Colonic mucosa (tissue), 4 donors: Measurements from ENCODE around the gene CRISPLD2. TPM values are rescaled to one million over a fixed set of nuclear protein-coding genes. Genes with fewer than 3 reads are reported as not detected.

Source experiments
- DNase-seq: peaks from one replicate; pipeline ENCODE4 v3.0.0-alpha.2; 2020
- H3K27ac ChIP-seq: fragments of 200-600 bp; one replicate; pipeline ENCODE4 v1.8.0; 2021
- H3K27me3 ChIP-seq: fragments of 200-600 bp; one replicate; pipeline ENCODE4 v1.8.0; 2021
- H3K36me3 ChIP-seq: fragments of 200-600 bp; one replicate; pipeline ENCODE4 v1.8.0; 2021
- H3K4me1 ChIP-seq: fragments of 200-600 bp; one replicate; pipeline ENCODE4 v1.8.0; 2021; ENCODE audit warnings: mild to moderate bottlenecking
- H3K4me3 ChIP-seq: fragments of 200-600 bp; one replicate; pipeline ENCODE4 v1.8.0; 2021
- H3K9ac ChIP-seq, 2 donors: one replicate each; pipeline ENCODE4 v1.7.0; 2013; ENCODE audit warnings: control low read depth in 2 of 2, low read depth in 2 of 2, low read length in 2 of 2
- H3K9me3 ChIP-seq: fragments of 200-600 bp; one replicate; pipeline ENCODE4 v1.8.0; 2021
- CTCF ChIP-seq: fragments of 200-600 bp; IDR thresholded peaks from one replicate; pipeline ENCODE4 v1.8.0; 2022; ENCODE audit warnings: antibody characterized with exemption, mild to moderate bottlenecking
- intact Hi-C: fragments of 100-400 bp; cut with DNase I; formaldehyde crosslinking; loops from one replicate; pipeline ENCODE4 v1.14.1; 2022
- total RNA-seq, 2 donors: library from RNA; stranded (reverse); fragmentation: NEBNext Ultra II Directional in 1 of 2; extraction: Animal tissue kit (Norgen Biotek cat#: 25700) in 1 of 2; gene quantifications; one replicate each; pipeline ENCODE4 v1.2.1, GENCODE V29; 2021
- donor health status: healthy.
- donor health status: DM: no; HTN: no; CAD: no.
- donor health status: DM: no; HTN: no; CAD: no.

Gene CRISPLD2
- total RNA-seq, 2 donors from 2014 or later = 10.4 to 37.9 TPM

- Histone ChIP-seq H3K27ac (no peak overlapping the region), H3K9me3 (no peaks in the 10 kb centered on the region), H3K27me3 (no peaks in the 10 kb centered on the region), H3K4me1 (no peaks in the 10 kb centered on the region), H3K9ac (no peak overlapping the region), H3K36me3 (no peaks in the 10 kb centered on the region), H3K4me3 (no peak overlapping the region)
- no peak for TF ChIP-seq CTCF
- intact Hi-C loops = no loop called here
- DNase-seq = no peak
These were observed 69.3 kb downstream of the CRISPLD2 start for GRCh38 chr16:84889066-84889465.

- Histone ChIP-seq H3K9ac (no peak overlapping the region), H3K27ac (no peak overlapping the region), H3K9me3 (no peaks in the 10 kb centered on the region), H3K4me1 (no peaks in the 10 kb centered on the region), H3K27me3 (no peaks in the 10 kb centered on the region), H3K4me3 (no peak overlapping the region), H3K36me3 (no peaks in the 10 kb centered on the region)
- intact Hi-C loops = no loop called here
- DNase-seq = no peak
- TF ChIP-seq CTCF = no peak
These were observed 70.6 kb downstream of the CRISPLD2 start for GRCh38 chr16:84890427-84890826.

GRCh38 chr16:84891149-84891795 lies 71.5 kb downstream of the CRISPLD2 start:
- intact Hi-C loops = no loop called here
- H3K4me1 ChIP-seq = no peaks in the 10 kb centered on the region
- DNase-seq = no peak
- H3K9ac ChIP-seq = no peak overlapping the region
- H3K27me3 ChIP-seq = no peaks in the 10 kb centered on the region
- H3K9me3 ChIP-seq = no peaks in the 10 kb centered on the region
- no peak overlapping the region for H3K27ac ChIP-seq
- no peak overlapping the region for H3K4me3 ChIP-seq
- no peak for TF ChIP-seq CTCF
- H3K36me3 ChIP-seq = no peaks in the 10 kb centered on the region

GRCh38 chr16:84892097-84892496 lies 72.3 kb downstream of the CRISPLD2 start:
- no peaks in the 10 kb centered on the region for H3K36me3 ChIP-seq
- H3K27ac ChIP-seq = no peak overlapping the region
- H3K4me1 ChIP-seq = no peaks in the 10 kb centered on the region
- H3K9me3 ChIP-seq = no peaks in the 10 kb centered on the region
- no peaks in the 10 kb centered on the region for H3K27me3 ChIP-seq
- no peak overlapping the region for H3K9ac ChIP-seq
- DNase-seq = no peak
- no peak for TF ChIP-seq CTCF
- no peak overlapping the region for H3K4me3 ChIP-seq
- intact Hi-C loops = no loop called here

GRCh38 chr16:84893467-84893848 lies 73.7 kb downstream of the CRISPLD2 start:
- no peaks in the 10 kb centered on the region for H3K27me3 ChIP-seq
- intact Hi-C loops = no loop called here
- H3K9me3 ChIP-seq = no peaks in the 10 kb centered on the region
- H3K9ac ChIP-seq = no peak overlapping the region
- H3K36me3 ChIP-seq = no peaks in the 10 kb centered on the region
- no peak overlapping the region for H3K27ac ChIP-seq
- no peak for TF ChIP-seq CTCF
- DNase-seq = no peak
- no peak overlapping the region for H3K4me3 ChIP-seq
- no peaks in the 10 kb centered on the region for H3K4me1 ChIP-seq
